ENCODE results near the gene GRIK1.

Gene GRIK1

DNA sequence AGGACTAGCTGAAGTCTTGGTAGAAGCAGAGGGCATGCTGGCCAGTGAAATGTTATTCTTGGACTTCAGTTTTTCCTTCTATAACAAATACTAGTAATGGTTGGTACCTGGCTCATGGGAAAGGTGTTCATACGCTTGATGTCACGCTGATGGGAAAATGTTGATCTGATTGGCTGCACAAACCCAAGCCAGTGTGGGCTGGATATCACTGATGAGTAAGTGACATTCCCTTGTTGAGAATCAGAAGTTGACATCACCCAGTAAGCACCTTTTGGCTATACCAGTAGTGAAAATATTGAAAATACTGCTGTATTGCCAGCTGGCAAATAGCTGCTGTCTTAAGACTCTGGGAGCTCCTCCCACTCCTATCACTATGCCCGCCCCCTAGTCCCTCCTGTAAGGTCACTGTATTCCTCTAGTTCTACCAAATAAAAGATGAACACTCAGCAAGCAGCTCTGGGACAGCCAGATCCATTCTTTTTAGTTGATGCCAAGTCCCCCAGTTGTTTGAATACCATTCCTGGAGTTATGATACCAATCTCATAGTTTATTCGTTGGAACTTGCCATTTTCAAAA is 168.2 kb downstream of the GRIK1 start:
- no peak for DNase-seq

DNA sequence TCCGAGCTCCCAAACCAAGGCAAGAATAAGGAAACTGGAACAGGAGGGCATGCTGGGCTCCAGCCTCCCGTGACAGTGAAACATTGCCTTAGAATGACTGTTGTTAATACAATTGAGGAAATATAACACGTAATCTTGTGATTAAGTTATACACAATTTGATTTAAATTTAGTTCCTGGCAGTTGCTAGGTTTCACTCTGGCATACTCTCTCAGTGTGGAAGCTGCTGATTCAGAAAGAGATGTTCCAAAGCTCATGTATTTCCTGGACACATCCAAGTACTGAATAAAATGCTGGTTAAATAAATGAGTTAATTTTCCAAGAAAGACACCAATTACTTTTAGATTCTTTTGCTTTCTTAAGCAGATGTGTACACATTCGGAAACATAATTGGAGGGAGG is 176.1 kb downstream of the GRIK1 start:
- DNase-seq: no peak

DNA sequence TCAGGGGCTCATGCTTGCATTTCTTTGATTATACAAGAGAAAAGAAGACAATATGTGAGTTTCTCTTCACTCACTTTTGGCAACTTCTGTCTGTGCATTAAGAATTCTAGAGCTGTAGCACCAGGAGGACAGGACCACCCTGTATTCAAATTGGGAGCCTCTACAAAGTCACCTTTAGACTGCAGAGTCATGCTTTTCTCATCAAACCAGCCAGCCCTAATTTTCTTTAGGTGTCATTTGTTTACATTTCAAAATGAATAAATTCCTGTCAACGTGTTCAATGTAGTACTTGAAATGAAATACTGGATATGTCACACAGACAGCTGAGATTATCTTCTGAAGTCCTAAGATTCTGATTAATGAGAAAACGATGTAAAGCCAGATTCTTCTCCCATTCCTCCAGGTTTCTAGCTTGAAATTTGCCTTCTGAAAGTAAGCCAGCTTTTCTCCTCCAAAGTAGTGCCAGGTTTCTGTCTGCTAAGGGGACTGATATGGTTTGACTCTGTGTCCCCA is 177.2 kb downstream of the GRIK1 start:
- DNase-seq: no peak

DNA sequence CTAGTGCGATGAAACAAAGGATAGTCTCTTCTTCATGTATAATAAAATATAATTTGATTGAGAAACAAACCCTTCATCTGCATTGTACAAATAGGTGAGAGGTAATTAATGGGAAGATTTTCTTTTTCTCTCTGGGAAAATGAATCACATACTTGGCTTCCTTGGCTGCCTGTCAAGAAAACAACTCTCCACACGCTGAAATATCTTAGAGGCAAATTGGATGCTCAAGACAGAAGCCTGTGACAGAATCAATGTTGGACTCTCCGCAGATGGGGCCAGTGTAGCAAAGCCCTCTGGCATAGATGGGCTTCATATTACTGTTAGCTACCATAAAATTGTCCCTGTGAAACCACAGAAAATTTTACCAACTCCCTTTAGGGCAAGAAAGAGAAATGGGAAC is 186.6 kb downstream of the GRIK1 start:
- no peak for DNase-seq

DNA sequence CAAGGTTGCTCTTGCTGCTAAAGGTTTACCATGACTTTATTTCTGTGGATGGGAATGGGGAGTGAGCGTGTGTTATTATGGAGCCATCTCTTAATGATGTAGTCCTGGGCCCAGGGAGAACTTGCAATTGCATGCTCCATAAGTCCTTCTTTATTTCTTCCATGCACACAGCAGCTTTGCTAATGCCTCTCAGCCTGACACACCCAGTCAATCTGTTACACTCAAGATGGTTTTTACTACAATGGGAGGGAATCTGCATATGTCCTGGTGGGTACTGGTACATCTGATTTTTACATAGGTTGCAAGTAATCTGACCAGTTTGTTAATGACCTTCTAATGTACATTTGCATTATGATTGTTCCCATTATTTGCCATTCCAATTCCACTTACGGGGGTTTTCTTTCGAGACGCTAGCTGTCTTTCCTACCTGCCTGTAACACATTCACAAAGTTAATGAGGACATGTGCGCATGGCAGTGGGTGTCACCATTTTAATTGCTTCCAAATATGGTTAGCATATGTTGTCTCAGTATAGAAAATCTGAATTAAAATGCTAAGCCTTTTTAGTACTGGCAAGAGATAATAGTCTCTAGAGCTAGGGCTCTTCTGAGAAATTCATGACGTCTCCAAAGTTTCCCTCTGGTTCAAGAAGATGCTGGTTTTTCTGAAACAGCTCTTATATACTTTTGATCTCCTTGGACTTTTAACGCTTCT is 188.2 kb downstream of the GRIK1 start:
- DNase-seq: peak; percentile 77 to 93

DNA sequence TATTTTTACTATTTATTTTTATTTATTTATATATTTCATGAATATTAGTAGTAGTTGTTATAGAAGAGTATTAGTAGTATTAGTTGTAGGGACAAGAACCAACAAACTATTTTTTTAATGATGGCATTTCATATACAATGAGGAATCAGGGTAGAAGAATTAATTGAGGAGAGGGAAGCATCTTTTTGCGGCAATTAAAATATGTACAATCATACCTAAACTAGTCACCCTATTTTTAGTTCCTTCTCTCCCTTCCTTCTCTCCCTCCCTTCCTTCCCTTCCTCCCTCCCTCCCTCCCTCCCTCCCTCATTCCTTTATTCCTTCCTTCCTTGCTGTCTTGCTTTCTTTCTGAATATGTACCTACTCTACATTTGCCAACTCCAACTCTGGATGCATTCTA is 189.8 kb downstream of the GRIK1 start:
- no peak for DNase-seq

DNA sequence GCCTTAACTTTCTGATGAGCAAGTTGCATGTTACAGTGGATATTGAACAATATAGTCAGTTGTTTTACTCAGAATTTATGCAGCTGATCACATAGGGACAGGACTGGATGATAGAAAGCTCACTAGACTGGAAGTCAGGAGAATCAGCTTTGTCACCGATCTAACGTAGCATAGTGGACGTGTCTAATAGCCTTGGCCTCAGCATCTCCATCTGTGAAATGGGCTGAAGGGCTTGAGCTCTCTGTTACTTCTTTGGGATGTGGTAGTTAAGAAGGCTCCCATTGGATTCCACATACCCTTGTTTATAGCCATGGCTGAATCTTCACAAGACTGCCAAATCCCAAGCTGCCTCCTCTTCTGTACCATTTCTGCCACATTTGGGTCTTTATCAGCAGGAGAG is 190.6 kb downstream of the GRIK1 start:
- DNase-seq: no peak

DNA sequence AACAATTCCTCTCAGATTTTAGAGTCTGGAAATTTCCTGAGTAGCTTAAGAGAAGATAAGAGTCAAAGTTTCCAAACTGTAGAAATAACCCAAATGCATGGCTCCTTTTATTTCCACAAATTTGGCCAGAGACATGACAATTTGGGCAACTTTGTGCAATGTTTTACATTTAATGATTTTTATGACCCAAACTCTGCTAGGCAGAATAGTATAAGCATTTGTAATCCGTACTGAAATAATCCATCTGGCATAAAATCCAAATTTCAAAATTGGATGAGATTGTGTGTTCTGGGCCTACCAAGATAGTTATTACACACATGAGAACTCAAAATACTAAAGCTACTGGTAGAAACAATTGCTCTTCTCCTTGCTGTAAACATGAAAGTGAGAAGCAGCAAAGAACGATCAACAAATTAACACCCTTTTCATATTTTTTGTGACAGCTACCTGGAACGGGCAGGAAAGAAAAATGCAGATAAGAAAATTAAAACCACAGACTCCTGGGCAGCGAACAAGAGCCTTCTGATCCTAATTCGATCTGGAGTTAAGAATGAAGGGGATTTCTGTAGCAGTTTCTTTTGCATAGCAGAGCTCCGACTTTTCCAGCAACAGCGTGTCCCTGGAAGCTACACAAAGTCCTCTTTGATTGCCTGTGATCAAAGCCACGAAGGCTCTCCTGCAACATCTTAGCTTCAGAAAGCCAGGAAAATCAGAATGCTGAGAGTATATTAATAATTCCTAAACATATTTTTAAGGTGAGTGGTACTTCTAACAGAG is 191.2 kb downstream of the GRIK1 start:
- no peak for DNase-seq

DNA sequence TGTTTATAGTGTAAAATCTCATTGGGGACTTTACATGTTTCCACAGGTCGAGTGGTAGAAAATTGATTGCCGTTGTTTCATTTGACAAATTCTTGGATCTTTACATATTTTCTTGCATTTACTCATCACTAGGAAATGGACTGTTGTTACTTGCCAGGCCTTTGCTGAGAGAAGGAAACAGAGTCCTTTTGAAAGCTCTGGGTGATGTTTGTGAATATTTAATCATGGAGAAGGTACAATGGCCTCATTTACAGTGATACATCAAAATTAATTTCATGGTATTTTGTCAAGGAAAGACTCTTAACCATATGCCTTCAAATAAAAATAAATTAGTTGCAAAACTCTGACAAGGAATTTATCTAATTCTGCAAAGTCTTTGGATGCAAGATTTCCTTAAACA is 198.0 kb downstream of the GRIK1 start:
- DNase-seq: no peak

DNA sequence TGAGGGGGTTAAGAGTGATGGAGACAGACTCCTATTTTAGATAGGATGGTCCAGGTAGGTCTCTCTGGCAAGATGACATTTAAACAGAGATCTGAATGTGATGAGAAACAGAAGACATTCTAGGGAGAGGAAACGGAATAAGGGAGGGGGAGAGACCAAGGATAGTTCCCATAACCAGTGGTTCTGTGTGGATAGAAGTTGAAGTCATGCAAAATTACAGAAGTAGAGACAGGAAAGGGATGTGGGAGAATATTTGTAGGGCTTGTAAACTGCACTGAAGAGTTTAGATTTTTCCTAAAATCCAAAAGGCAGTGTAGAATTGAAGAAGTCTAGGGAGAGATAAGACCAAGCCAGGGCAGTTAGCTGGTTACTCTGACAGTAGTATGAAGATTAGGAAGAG is 200.6 kb downstream of the GRIK1 start:
- DNase-seq: no peak

DNA sequence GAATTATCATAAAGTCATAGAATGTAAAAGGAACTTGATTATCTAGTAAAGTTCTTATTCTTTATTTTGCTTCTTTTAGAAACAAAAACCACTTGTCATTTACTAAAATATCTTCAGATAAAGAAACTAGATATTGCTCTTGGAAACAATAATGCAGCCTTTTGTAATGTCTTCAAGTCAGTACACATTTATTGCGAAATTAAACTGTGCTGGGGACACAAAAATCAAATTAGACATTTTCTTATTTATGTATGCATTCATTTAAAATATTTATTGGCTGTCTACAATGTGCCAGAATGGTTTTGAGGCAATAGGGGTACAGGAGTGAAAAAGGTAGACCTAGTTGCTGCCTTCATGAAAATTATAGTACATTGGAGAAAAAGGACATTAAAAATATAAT is 201.1 kb downstream of the GRIK1 start:
- DNase-seq: no peak

DNA sequence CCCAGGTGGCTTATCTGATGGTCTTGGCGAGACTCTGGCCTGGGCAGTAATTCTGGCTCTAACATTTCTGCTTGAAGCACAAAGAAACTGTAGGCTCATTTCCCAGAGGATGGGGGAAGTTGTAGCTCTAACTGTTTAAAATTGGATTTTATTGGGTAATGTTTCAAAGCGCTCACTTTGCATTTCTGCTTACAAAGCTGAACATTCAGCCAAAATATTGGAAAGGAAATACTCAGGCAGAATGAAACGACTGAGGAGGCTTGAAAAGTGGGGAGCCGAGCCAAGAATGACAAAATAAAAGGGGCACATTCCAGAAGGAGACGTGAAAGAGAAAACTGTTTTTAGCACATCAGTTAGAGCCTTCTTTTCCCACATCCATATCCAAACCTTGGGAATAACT is 202.6 kb downstream of the GRIK1 start:
- no peak for DNase-seq

DNA sequence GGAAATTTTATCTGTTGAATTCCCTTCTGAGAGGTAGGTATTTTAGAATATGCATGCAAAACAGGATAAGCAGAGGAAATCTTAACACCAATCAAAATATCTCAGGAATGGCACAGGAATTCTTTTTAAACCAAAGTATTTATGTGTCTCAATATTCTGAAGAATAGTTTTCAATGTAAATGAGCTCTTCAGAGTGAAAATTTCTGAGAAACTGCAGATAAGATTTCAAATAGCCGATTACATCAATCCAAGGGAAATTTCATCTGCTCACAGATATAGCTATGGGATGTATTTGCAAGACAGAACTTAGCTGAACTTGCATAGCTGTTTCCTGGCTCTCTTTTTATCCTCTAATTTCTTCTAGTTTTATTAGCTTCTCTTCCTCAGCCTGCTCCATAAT is 209.5 kb downstream of the GRIK1 start:
- no peak for DNase-seq

DNA sequence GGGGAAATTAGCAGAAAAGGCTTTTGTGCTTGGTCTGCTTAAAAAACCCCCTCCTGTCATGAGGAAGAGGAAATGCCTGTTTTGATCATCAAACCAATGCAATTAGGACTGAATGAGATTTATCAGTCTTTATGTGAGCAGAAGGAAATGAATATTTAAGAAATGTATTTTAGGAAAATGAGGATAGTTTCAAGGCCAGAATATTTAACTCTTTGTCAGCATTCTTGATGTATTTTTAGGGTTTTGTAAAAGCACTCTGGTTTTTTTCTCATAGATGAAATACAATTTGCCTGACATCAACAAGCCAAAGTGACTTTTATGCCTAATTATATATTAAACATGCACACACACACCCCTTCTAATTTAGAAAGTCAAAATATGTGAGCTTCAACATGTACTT is 213.8 kb downstream of the GRIK1 start:
- no peak for DNase-seq

DNA sequence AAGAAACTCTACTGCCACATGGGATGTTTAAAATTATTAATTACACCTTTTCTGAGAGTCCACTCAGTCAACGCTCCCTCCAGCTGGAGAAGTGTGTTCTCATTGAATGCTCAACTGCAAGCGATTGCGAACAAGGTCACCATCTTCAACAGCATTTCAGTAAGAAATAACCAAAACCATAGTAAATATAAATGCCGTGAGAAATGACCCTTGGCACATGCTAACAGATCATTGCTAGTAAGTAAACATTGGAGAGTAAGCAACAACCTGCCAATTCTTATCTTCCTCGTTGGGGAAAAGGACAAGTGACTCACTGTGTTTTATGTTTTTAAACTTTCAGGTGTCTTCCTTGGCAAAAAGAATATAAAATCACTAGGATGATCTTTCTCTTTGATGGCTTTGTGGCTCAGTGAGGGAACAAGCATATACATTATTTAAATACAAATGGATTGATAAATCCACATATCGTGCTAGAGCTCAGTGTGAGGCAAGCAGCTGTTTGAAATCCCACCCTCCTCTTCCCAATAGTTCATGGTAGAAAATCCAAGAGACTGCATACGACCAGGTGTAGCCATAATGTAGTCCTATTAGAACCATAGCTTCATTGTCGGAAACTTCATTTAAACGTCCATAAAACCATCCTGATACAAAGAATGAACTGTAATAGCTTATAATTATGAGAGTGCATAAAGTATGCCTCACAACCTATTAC is 214.6 kb downstream of the GRIK1 start:
- no peak for DNase-seq

DNA sequence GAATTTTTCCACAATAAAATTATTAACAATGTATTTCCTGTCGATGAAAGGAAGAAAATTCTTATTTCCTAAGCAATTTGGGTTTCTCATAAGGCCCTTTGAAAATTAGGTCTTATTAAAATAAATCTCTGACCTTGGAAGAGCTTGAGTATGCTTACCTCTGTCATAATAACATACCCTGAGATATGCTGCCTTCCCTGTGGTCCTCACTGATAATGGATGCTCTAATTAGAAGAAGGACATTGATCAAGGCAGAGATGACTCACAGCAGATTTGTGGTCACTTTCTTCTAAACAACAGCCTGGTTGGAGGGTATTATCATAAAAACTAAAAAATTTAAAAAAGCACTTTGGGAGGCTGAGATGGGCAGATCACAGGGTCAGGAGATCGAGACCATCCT is 217.8 kb downstream of the GRIK1 start:
- no peak for DNase-seq

DNA sequence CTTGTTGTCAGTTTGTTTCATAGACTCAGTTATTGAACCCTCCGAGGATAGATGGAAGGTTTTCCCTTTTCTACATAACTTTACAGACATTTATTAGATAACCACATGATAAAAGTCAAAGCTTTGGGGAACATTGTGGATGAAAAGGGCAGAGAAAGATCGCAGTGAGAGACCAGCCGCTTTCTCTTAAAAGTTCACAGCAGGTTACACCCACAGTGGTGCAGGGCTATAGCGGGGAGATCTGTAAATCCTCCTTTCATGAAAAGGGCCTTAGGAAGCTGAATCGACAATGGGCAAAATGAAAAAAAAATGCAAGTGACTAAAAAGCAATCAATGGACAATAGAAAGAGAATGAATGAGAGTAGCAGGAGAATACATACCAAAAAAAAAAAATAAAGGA is 218.6 kb downstream of the GRIK1 start:
- DNase-seq: no peak

DNA sequence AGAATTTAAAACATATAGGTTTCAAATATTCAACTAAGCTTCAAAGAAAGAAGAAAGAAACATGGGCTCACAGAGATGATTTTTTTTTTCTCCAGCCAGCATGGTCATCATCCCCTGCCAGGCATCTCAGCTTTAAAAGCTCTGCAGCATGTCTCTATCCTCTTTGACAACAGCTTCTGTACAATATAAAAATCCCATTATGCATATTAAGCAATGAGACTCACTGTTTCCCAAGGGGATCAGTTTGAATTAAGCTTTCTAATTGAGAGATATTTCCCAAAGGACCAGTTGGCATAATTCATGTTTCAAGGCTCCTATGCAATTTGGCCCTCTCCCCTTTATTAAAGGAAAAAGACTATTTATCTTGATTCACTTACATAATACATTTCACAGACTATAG is 220.3 kb downstream of the GRIK1 start:
- DNase-seq: peak; percentile 48 to 85

DNA sequence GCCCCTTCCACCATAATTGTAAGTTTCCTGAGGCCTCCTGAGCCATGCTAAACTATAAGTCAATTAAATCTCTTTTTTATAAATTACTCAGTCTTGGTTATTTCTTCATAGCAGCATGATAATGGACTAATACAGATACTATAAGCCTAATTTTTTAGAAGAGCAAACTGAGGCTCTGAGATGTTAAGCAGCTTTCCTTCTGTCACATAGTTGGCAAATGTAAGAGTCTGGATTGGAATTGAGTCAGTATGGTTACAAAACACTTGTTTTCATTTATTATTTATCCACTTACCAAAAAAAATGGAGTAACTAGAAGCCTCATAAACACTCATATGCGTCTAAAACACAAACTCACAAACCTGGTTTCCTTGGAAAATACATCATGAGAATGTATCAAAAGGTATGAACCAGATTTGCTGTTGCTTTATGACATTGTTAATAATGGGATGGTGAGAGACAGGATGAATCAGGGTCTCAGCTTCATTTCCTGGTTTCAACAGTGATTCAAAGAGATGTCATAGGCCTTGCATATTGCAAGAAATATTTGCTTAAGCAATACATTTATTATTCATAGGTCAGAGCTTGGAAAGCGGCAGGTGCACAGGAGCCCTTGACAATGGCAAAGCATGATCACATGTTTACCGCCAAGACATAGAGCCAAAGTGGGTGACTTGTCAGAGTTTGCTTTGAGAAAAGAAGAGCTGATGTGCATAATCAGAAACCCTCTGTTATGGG is 221.5 kb downstream of the GRIK1 start:
- no peak for DNase-seq

DNA sequence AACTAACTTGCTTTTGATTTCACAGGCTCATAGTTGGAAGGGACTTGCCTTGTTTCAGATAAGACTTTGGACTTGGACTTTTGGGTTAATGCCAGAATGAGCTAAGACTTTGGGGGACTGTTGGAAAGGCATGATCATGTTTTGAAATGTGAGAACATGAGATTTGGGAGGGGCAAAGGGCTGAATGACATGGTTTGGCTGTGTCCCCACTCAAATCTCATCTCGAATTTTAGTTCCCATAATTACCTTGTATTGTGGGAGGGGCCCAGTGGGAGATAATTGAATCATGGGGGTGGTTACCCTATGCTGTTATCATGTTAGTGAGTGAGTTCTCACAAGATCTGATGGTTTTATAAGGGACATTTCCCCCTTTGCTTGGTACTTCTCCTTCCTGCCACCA is 222.1 kb downstream of the GRIK1 start:
- DNase-seq: no peak

DNA sequence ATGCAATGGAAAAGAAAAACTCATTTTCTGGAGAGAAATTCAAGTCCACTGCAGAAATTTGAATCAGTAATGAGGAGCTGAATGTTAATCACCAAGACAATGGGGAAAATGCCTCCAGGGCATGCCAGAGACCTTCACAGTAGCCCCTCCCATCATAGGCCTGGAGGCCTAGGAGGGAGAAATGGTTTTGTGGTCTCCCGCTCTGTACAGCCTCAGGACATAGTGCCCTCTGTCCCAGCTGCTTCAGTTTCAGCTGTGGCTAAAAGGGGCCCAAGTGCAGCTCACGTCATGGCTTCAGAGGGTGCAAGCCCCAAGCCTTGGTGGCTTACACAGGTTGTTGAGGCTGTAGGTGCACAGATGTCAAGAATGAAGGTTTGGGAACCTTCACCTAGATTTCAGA is 223.0 kb downstream of the GRIK1 start:
- no peak for DNase-seq

DNA sequence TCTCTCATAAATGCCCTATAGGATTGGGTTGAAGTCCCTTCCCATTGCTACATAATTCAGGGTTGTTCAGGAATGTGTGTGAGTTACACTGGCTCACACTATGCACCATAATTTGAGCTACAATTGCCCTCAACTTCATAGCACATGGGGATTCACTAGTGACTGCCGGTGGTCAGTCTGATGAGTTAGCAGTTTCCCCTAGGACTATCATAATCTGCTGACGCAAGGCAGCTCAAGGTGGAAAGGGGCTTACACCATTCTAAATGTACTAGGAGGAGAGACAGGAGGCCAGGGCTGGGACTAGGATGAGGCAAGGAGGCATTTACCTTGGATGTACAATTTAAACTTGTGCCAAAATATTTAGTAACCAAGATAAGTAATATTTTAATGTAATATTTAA is 224.7 kb downstream of the GRIK1 start:
- no peak for DNase-seq

DNA sequence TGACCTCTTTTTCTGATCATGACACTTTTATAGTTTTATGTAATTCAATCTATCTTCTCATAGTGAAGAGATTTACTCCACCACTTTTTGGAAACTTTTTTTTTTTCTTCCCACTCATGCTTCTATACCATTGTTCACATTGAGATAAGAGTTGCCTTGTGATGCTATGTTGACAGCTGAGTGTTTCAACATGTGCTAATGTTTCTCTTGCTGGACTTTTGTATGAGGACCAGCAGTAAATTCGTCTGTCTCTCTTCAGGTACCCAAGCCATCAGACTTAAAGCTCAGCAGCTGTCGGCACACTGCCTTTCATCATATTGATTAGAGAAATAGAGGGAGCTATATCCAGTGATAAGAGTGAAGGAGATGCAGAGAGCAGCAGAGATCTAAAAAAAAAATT is 227.0 kb downstream of the GRIK1 start:
- no peak for DNase-seq

All from NCI-H524 (cell line).